Adrenal gland (tissue), 19 donors: Measurements from ENCODE around the gene TLNRD1. TPM values are rescaled to one million over a fixed set of nuclear protein-coding genes. Genes with fewer than 3 reads are reported as not detected.

Experiments used
- DNase-seq, 7 donors: peaks; one replicate each; pipeline ENCODE4 v3.0.0-alpha.2; 2019 to 2020
- H3K27ac ChIP-seq, 5 donors: fragments of 200-600 bp; sonication (generic) in 4 of 5; 1 replicate in 3 of 5; 2 replicates in 2 of 5; pipeline versions ENCODE4 v1.5.1 to v1.8.0; 2016 to 2020; ENCODE audit warnings: mild to moderate bottlenecking in 1 of 5
- H3K27me3 ChIP-seq: fragments of 200-600 bp; 2 replicates; pipeline ENCODE4 v1.8.0; 2021
- H3K36me3 ChIP-seq, 2 donors: fragments of 200-600 bp; replicated peaks in 1 of 2; 1 replicate in 1 of 2; 2 replicates in 1 of 2; pipeline versions ENCODE4 v1.5.1 to v1.8.0; 2018 to 2022
- H3K4me1 ChIP-seq, 2 donors: fragments of 200-600 bp; replicated peaks in 1 of 2; 1 replicate in 1 of 2; 2 replicates in 1 of 2; pipeline versions ENCODE4 v1.5.1 to v1.8.0; 2018 to 2021
- H3K4me3 ChIP-seq, 4 donors: fragments of 200-600 bp; sonication (generic) in 3 of 4; one replicate each; pipeline ENCODE4 v1.5.1; 2016 to 2018
- H3K9me3 ChIP-seq, 3 donors: fragments of 200-600 bp; sonication (generic) in 1 of 3; replicated peaks in 1 of 3; 1 replicate in 2 of 3; 2 replicates in 1 of 3; pipeline versions ENCODE4 v1.5.1 to v1.8.0; 2016 to 2021
- CTCF ChIP-seq, 6 experiments: fragments of 450-650 bp in 4 of 6; fragments of 200-600 bp in 2 of 6; sonication (generic) in 1 of 6; IDR thresholded peaks; 1 replicate in 5 of 6; 2 replicates in 1 of 6; pipeline versions ENCODE4 v1.5.1 to v1.8.0; 2016 to 2021; ENCODE audit warnings: antibody characterized with exemption in 6 of 6, mild to moderate bottlenecking in 2 of 6, moderate library complexity in 1 of 6
- POLR2A ChIP-seq, 2 donors: fragments of 450-650 bp; IDR thresholded peaks; one replicate each; pipeline ENCODE4 v1.6.1; 2017; ENCODE audit warnings: antibody characterized with exemption in 2 of 2, mild to moderate bottlenecking in 2 of 2, moderate library complexity in 1 of 2
- WGBS, 4 donors: extraction: QIAGEN DNeasy Blood & Tissue Kit in 2 of 4; methylation state at CpG; one replicate each; pipeline versions ENCODE4 v1.1.5 to v1.1.7; 2013 to 2017; 5-methylcytosine and 5-hydroxymethylcytosine counted together
- intact Hi-C, 2 donors: fragments of 100-400 bp; cut with DNase I; formaldehyde crosslinking; loops; one replicate each; pipeline versions ENCODE4 v1.14.1 to v1.15.0; 2022 to 2023
- long read RNA-seq, 10 donors: library from polyadenylated mRNA in 3 of 10; unstranded in 2 of 10; stranded (forward) in 1 of 10; transcript quantifications; one replicate each; pipeline ENCODE4 v2.0.0 and lab custom pipeline, GENCODE V29; 2021 to 2026
- polyA plus RNA-seq, 3 donors: library from polyadenylated mRNA; stranded (reverse); fragments of 200-250 nt in 2 of 3; fragments of 350-450 nt in 1 of 3; fragmentation: Illumina TruSeq in 1 of 3; extraction: RNeasy Lipid Tissue Mini Kit (QIAGEN cat#74804) in 1 of 3; gene quantifications; one replicate each; pipeline ENCODE4 v1.2.3, GENCODE V29; 2013 to 2014
- total RNA-seq, 9 donors: library from RNA; depleted of rRNA in 4 of 9; stranded (reverse); fragments of >200 nt in 4 of 9; fragments of 120-200 nt in 1 of 9; fragmentation: NEBNext Ultra II Directional in 1 of 9; extraction: Animal tissue kit (Norgen Biotek cat#: 25700) in 1 of 9; gene quantifications; one replicate each; pipeline versions ENCODE4 v1.1.0 to v1.2.4, GENCODE V29; 2013 to 2023
- donor health status: healthy with polysubstance abuse.
- donor health status: Bipolar disorder and iron deficiency.
- donor health status: DM: yes; HTN: yes; CAD: no.
- donor health status: DM: no; HTN: no; CAD: no.
- donor health status: DM: no; HTN: no; CAD: no.
- donor health status: DM: yes; HTN: yes; CAD: no.

Gene TLNRD1
- total RNA-seq (10 to 100 TPM in 8 of 9 donors, 1 to 10 TPM in 1; 5.3 to 30.8 (median 22.2) TPM), polyA plus RNA-seq (10 to 100 TPM in 1 of 3 donors, 1 to 10 TPM in 2; 4.3 to 11.4 (median 5.0) TPM)
- long read RNA-seq, donor 1, full-length matches to known transcripts: 19 of 19 reads
- long read RNA-seq, donor 1, partial matches to known transcripts: 0 of 19 reads
- long read RNA-seq, donor 1, other reads (novel, unspliced or antisense): 0 of 19 reads
- long read RNA-seq, donor 2, full-length matches to known transcripts: 14 of 14 reads
- long read RNA-seq, donor 2, partial matches to known transcripts: 0 of 14 reads
- long read RNA-seq, donor 2, other reads (novel, unspliced or antisense): 0 of 14 reads
- long read RNA-seq, donor 3, full-length matches to known transcripts: 22 of 22 reads
- long read RNA-seq, donor 3, partial matches to known transcripts: 0 of 22 reads
- long read RNA-seq, donor 3, other reads (novel, unspliced or antisense): 0 of 22 reads
- long read RNA-seq, donor 4, full-length matches to known transcripts: 1 of 1 reads
- long read RNA-seq, donor 4, partial matches to known transcripts: 0 of 1 reads
- long read RNA-seq, donor 4, other reads (novel, unspliced or antisense): 0 of 1 reads
- long read RNA-seq, donor 5, full-length matches to known transcripts: 81 of 81 reads
- long read RNA-seq, donor 5, partial matches to known transcripts: 0 of 81 reads
- long read RNA-seq, donor 5, other reads (novel, unspliced or antisense): 0 of 81 reads
- long read RNA-seq, donor 6, full-length matches to known transcripts: 1 of 1 reads
- long read RNA-seq, donor 6, partial matches to known transcripts: 0 of 1 reads
- long read RNA-seq, donor 6, other reads (novel, unspliced or antisense): 0 of 1 reads
- long read RNA-seq, donor 7, full-length matches to known transcripts: 12 of 12 reads
- long read RNA-seq, donor 7, partial matches to known transcripts: 0 of 12 reads
- long read RNA-seq, donor 7, other reads (novel, unspliced or antisense): 0 of 12 reads
- long read RNA-seq, donor 8, full-length matches to known transcripts: 35 of 35 reads
- long read RNA-seq, donor 8, partial matches to known transcripts: 0 of 35 reads
- long read RNA-seq, donor 8, other reads (novel, unspliced or antisense): 0 of 35 reads
- long read RNA-seq, donor 9, full-length matches to known transcripts: 19 of 19 reads
- long read RNA-seq, donor 9, partial matches to known transcripts: 0 of 19 reads
- long read RNA-seq, donor 9, other reads (novel, unspliced or antisense): 0 of 19 reads
- long read RNA-seq, donor 10, full-length matches to known transcripts: 12 of 12 reads
- long read RNA-seq, donor 10, partial matches to known transcripts: 0 of 12 reads
- long read RNA-seq, donor 10, other reads (novel, unspliced or antisense): 0 of 12 reads

- H3K36me3 ChIP-seq: peaks cover 0 to 9% of the 10 kb centered on the region in 2 donors
- peak within 1 kb of the TSS; percentile 32 to 98 (median 63) for H3K4me3 ChIP-seq
- TF ChIP-seq CTCF (IDR thresholded peaks at IDR 0.05) (no peak), POLR2A (IDR thresholded peaks at IDR 0.05) (peak; percentile 74 to 83)
- peak; percentile 87 to 93 (median 89) for DNase-seq
- H3K27me3 ChIP-seq: no peaks in the 10 kb centered on the region
- no peaks in the 10 kb centered on the region for H3K9me3 ChIP-seq
- H3K27ac ChIP-seq: peak within 1 kb of the TSS; percentile 92 to 99 (median 97)
- intact Hi-C loops: loop anchor here in 1 of 2 donors (10.0 kb wide), 1 partner anchor 104 kb away; no protein-coding TSS in a partner anchor
- peaks cover 4 to 46% of the 10 kb centered on the region in 2 donors for H3K4me1 ChIP-seq
- WGBS, 4 donors: 0 to 1% (median 0%) methylated on average over 2 to 66 of the region's 66 CpGs
Observed at GRCh38 chr15:81000624-81001151, at the start of gene TLNRD1. TLNRD1 (plus strand) TSS chr15:81000923; CDS start chr15:81002272, 1,349 bp downstream.

- 71 to 78% (median 73%) methylated on average over 5 of the region's 5 CpGs for WGBS, 4 donors
- Histone ChIP-seq H3K27me3 (no peaks in the 10 kb centered on the region), H3K4me3 (no peak overlapping the region), H3K27ac (no peak overlapping the region), H3K9me3 (no peaks in the 10 kb centered on the region), H3K36me3 (peaks cover 0 to 36% of the 10 kb centered on the region in 2 donors), H3K4me1 (no peaks in the 10 kb centered on the region)
- intact Hi-C loops: no loop called here
- TF ChIP-seq CTCF (IDR thresholded peaks at IDR 0.05) (no peak), POLR2A (IDR thresholded peaks at IDR 0.05) (no peak)
- DNase-seq: peak in 1 of 7 donors; percentile 31
Observed at GRCh38 chr15:80951941-80952340, 48.8 kb upstream of the TLNRD1 start.

GRCh38 chr15:80953001-80953952 lies 47.4 kb upstream of the TLNRD1 start:
- TF ChIP-seq POLR2A (IDR thresholded peaks at IDR 0.05) (no peak), CTCF (IDR thresholded peaks at IDR 0.05) (no peak)
- no peaks in the 10 kb centered on the region for H3K4me1 ChIP-seq
- no peak overlapping the region for H3K27ac ChIP-seq
- intact Hi-C loops: no loop called here
- H3K27me3 ChIP-seq: no peaks in the 10 kb centered on the region
- no peak overlapping the region for H3K4me3 ChIP-seq
- H3K36me3 ChIP-seq: peaks cover 0 to 25% of the 10 kb centered on the region in 2 donors
- no peaks in the 10 kb centered on the region for H3K9me3 ChIP-seq
- WGBS, 4 donors: 93 to 98% (median 95%) methylated on average over 12 of the region's 12 CpGs
- peak in 2 of 7 donors; percentile 13 to 31 for DNase-seq
